ENCODE results near the gene ZFP90.

- no peak for TF ChIP-seq CTCF (IDR thresholded peaks at IDR 0.05; ENCODE audit: poor library complexity)
- TF ChIP-seq EZH2 (IDR thresholded peaks at IDR 0.05; ENCODE audit: borderline replicate concordance) = no peak
Measured at GRCh38 chr16:68490358-68490757, 48.7 kb upstream of the ZFP90 start.
